IgD-negative memory B cell (primary cell): ENCODE data around the gene STK32B. TPM values are rescaled to one million over a fixed set of nuclear protein-coding genes. Genes with fewer than 3 reads are reported as not detected.
A peak's percentile ranks its signal among the peaks of the same experiment; 100 is the strongest.
"Not testable (repeated sequence)": the region's sequence is repeated elsewhere in the genome, so short reads cannot be mapped to it uniquely, and the experiment has no call there.

ENCODE experiments used
- H3K27ac Mint-ChIP-seq, 3 donors: one replicate each; pipeline ENCODE4 v1.8.0; 2020 to 2022; ENCODE audit warnings: mild to moderate bottlenecking in 3 of 3, mixed read lengths in 3 of 3, moderate library complexity in 1 of 3
- H3K27me3 Mint-ChIP-seq: one replicate; pipeline ENCODE4 v1.8.0; 2021; ENCODE audit warnings: mixed read lengths
- H3K36me3 Mint-ChIP-seq: one replicate; pipeline ENCODE4 v1.8.0; 2020; ENCODE audit warnings: mild to moderate bottlenecking, mixed read lengths
- H3K4me1 Mint-ChIP-seq, 3 donors: one replicate each; pipeline ENCODE4 v1.8.0; 2020 to 2022; ENCODE audit warnings: mixed read lengths in 3 of 3, mild to moderate bottlenecking in 1 of 3
- H3K4me3 Mint-ChIP-seq, 4 donors: one replicate each; pipeline ENCODE4 v1.8.0; 2020 to 2022; ENCODE audit warnings: mild to moderate bottlenecking in 4 of 4, mixed read lengths in 4 of 4, moderate library complexity in 3 of 4
- H3K9me3 Mint-ChIP-seq, 3 donors: one replicate each; pipeline ENCODE4 v1.8.0; 2020 to 2021; ENCODE audit warnings: mixed read lengths in 3 of 3, mild to moderate bottlenecking in 1 of 3
- polyA plus RNA-seq: library from polyadenylated mRNA; unstranded; fragments of 300-500 nt; fragmentation: Illumina TruSeq; gene quantifications from one replicate; pipeline ENCODE4 v1.2.3, GENCODE V29; 2021

Gene STK32B
- polyA plus RNA-seq, 1 donor from 2014 or later: not detected

GRCh38 chr4:5433196-5433595 lies 381.9 kb downstream of the STK32B start:
- H3K36me3 Mint-ChIP-seq: no peaks in the 10 kb centered on the region
- H3K27me3 Mint-ChIP-seq: no peaks in the 10 kb centered on the region
- peaks cover 5 to 21% (median 9%) of the 10 kb centered on the region in 3 donors for H3K9me3 Mint-ChIP-seq
- no peak overlapping the region for H3K27ac Mint-ChIP-seq
- no peak overlapping the region for H3K4me3 Mint-ChIP-seq
- H3K4me1 Mint-ChIP-seq: no peaks in the 10 kb centered on the region

GRCh38 chr4:5435201-5435600 lies 383.9 kb downstream of the STK32B start:
- Mint-ChIP-seq H3K4me1 (no peaks in the 10 kb centered on the region), H3K4me3 (no peak overlapping the region), H3K27me3 (no peaks in the 10 kb centered on the region), H3K9me3 (peaks cover 3 to 16% (median 6%) of the 10 kb centered on the region in 3 donors), H3K27ac (no peak overlapping the region), H3K36me3 (no peaks in the 10 kb centered on the region)

GRCh38 chr4:5435823-5436222 lies 384.5 kb downstream of the STK32B start:
- no peaks in the 10 kb centered on the region for H3K27me3 Mint-ChIP-seq
- H3K4me3 Mint-ChIP-seq: no peak overlapping the region
- H3K4me1 Mint-ChIP-seq: no peaks in the 10 kb centered on the region
- no peaks in the 10 kb centered on the region for H3K36me3 Mint-ChIP-seq
- H3K9me3 Mint-ChIP-seq: peaks cover 3 to 10% (median 4%) of the 10 kb centered on the region in 3 donors
- H3K27ac Mint-ChIP-seq: no peak overlapping the region

- not testable (repeated sequence) for H3K27ac Mint-ChIP-seq, H3K36me3 Mint-ChIP-seq, H3K9me3 Mint-ChIP-seq, H3K4me3 Mint-ChIP-seq, H3K27me3 Mint-ChIP-seq, H3K4me1 Mint-ChIP-seq
These were observed 392.9 kb downstream of the STK32B start for GRCh38 chr4:5443976-5444802.

- Mint-ChIP-seq H3K27me3 (no peaks in the 10 kb centered on the region), H3K9me3 (peaks cover 0 to 2% (median 0%) of the 10 kb centered on the region in 3 donors), H3K36me3 (no peaks in the 10 kb centered on the region), H3K27ac (no peak overlapping the region), H3K4me3 (no peak overlapping the region), H3K4me1 (no peaks in the 10 kb centered on the region)
These were observed 393.7 kb downstream of the STK32B start for GRCh38 chr4:5444918-5445517.

- H3K36me3 Mint-ChIP-seq: no peaks in the 10 kb centered on the region
- H3K27ac Mint-ChIP-seq: no peak overlapping the region
- no peaks in the 10 kb centered on the region for H3K4me1 Mint-ChIP-seq
- H3K27me3 Mint-ChIP-seq: no peaks in the 10 kb centered on the region
- H3K9me3 Mint-ChIP-seq: peaks cover 0 to 2% (median 0%) of the 10 kb centered on the region in 3 donors
- no peak overlapping the region for H3K4me3 Mint-ChIP-seq
These were observed 395.4 kb downstream of the STK32B start for GRCh38 chr4:5446595-5447226.

GRCh38 chr4:5447755-5448154 lies 396.5 kb downstream of the STK32B start:
- peaks cover 0 to 2% (median 0%) of the 10 kb centered on the region in 3 donors for H3K9me3 Mint-ChIP-seq
- H3K4me3 Mint-ChIP-seq: no peak overlapping the region
- H3K4me1 Mint-ChIP-seq: no peaks in the 10 kb centered on the region
- no peak overlapping the region for H3K27ac Mint-ChIP-seq
- H3K36me3 Mint-ChIP-seq: no peaks in the 10 kb centered on the region
- no peaks in the 10 kb centered on the region for H3K27me3 Mint-ChIP-seq

GRCh38 chr4:5448221-5448620 lies 396.9 kb downstream of the STK32B start:
- Mint-ChIP-seq H3K27me3 (no peaks in the 10 kb centered on the region), H3K4me3 (no peak overlapping the region), H3K4me1 (no peaks in the 10 kb centered on the region), H3K36me3 (no peaks in the 10 kb centered on the region), H3K9me3 (peaks cover 0 to 1% (median under 1%) of the 10 kb centered on the region in 3 donors), H3K27ac (no peak overlapping the region)

- Mint-ChIP-seq H3K27ac (no peak overlapping the region), H3K27me3 (no peaks in the 10 kb centered on the region), H3K4me1 (no peaks in the 10 kb centered on the region), H3K36me3 (no peaks in the 10 kb centered on the region), H3K4me3 (no peak overlapping the region), H3K9me3 (peaks cover 0 to 1% (median 0%) of the 10 kb centered on the region in 3 donors)
These were observed 400.0 kb downstream of the STK32B start for GRCh38 chr4:5451243-5451642.

- Mint-ChIP-seq H3K9me3 (peaks cover 0 to 1% (median 0%) of the 10 kb centered on the region in 3 donors), H3K27me3 (no peaks in the 10 kb centered on the region), H3K36me3 (no peaks in the 10 kb centered on the region), H3K4me1 (no peaks in the 10 kb centered on the region), H3K27ac (no peak overlapping the region), H3K4me3 (peak overlapping the region in 1 of 4 donors; percentile 54)
These were observed 400.9 kb downstream of the STK32B start for GRCh38 chr4:5452156-5452555.

GRCh38 chr4:5455003-5455585 lies 403.8 kb downstream of the STK32B start:
- no peaks in the 10 kb centered on the region for H3K27me3 Mint-ChIP-seq

GRCh38 chr4:5456296-5456845 lies 405.1 kb downstream of the STK32B start:
- Mint-ChIP-seq H3K9me3 (peaks cover 0 to 1% (median 0%) of the 10 kb centered on the region in 3 donors), H3K27me3 (no peaks in the 10 kb centered on the region), H3K4me1 (no peaks in the 10 kb centered on the region), H3K4me3 (no peak overlapping the region), H3K27ac (no peak overlapping the region), H3K36me3 (no peaks in the 10 kb centered on the region)

More at GRCh38 chr4:5455003-5455585, 403.8 kb downstream of the STK32B start:
- Mint-ChIP-seq H3K4me1 (no peaks in the 10 kb centered on the region), H3K4me3 (no peak overlapping the region), H3K36me3 (no peaks in the 10 kb centered on the region), H3K9me3 (peaks cover 0 to 1% (median 0%) of the 10 kb centered on the region in 3 donors), H3K27ac (no peak overlapping the region)

GRCh38 chr4:5458676-5459075 lies 407.4 kb downstream of the STK32B start:
- Mint-ChIP-seq H3K4me3 (no peak overlapping the region), H3K4me1 (no peaks in the 10 kb centered on the region), H3K27ac (no peak overlapping the region), H3K27me3 (no peaks in the 10 kb centered on the region), H3K36me3 (no peaks in the 10 kb centered on the region), H3K9me3 (peaks cover 0 to 2% (median 0%) of the 10 kb centered on the region in 3 donors)

GRCh38 chr4:5459236-5459635 lies 408.0 kb downstream of the STK32B start:
- H3K9me3 Mint-ChIP-seq: peaks cover 0 to 2% (median 0%) of the 10 kb centered on the region in 3 donors
- no peak overlapping the region for H3K4me3 Mint-ChIP-seq
- no peak overlapping the region for H3K27ac Mint-ChIP-seq
- no peaks in the 10 kb centered on the region for H3K4me1 Mint-ChIP-seq
- H3K27me3 Mint-ChIP-seq: no peaks in the 10 kb centered on the region
- no peaks in the 10 kb centered on the region for H3K36me3 Mint-ChIP-seq
